Fibroblast of skin of right biceps (primary cell): ENCODE data around the gene NOL4.
"Not testable (repeated sequence)": the region's sequence is repeated elsewhere in the genome, so short reads cannot be mapped to it uniquely, and the experiment has no call there.

Source experiments
- DNase-seq: peaks from one replicate; pipeline ENCODE4 v3.0.0-alpha.2; 2013

The NOL4 gene, protein sequence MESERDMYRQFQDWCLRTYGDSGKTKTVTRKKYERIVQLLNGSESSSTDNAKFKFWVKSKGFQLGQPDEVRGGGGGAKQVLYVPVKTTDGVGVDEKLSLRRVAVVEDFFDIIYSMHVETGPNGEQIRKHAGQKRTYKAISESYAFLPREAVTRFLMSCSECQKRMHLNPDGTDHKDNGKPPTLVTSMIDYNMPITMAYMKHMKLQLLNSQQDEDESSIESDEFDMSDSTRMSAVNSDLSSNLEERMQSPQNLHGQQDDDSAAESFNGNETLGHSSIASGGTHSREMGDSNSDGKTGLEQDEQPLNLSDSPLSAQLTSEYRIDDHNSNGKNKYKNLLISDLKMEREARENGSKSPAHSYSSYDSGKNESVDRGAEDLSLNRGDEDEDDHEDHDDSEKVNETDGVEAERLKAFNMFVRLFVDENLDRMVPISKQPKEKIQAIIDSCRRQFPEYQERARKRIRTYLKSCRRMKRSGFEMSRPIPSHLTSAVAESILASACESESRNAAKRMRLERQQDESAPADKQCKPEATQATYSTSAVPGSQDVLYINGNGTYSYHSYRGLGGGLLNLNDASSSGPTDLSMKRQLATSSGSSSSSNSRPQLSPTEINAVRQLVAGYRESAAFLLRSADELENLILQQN

GRCh38 chr18:34224423-34225217, at the start of gene NOL4:
Gene NOL4, minus strand, starts transcription at chr18:34224913. Its CDS starts 1,660 bp downstream, at chr18:34223253.
- peak; percentile 8 for DNase-seq

GRCh38 chr18:34266029-34266428, 41.3 kb upstream of the NOL4 start:
- not testable (repeated sequence) for DNase-seq

DNA sequence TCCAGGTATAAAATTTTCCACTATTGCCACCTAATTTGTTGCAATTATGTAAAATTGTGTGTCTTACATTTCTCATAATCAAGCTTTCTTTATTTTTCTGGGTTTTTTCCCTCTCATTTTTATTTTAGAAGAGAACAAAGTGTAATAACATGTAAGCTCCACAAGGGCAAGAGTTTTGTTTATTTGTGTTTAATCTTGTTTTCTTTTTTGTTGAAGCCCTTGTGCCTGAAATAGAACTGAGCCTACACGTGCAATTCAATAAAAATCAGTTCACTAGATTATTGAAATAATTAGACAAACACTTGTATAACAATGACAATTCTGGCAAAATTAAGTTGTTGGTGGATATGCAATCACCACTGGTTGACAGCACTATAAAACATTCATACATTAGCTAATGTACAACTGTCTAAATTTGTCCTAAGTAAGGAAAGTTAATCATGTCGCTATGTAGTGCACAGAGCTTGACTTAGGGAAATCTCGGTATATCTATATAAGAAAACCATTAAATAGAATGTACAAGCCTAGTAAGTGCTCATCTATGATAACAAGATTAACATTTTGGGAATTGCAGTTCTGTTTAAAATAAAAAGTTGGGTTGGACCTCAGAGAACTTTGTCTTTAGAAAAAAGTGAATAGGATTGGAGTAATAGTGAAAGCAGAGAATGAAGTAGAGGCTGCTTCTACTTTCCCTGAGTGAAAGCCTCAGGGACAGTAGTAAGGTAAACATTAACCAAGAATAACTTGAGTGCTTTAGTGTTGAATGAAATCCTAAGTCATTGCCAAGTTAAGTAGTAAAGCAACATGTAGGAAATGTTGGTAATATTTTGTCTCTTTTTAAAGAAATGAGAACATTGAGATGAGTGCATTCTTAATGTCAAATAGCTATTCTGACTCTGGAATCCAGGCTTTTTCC, 37.4 kb upstream of the NOL4 start:
- no peak for DNase-seq

- DNase-seq = no peak
Measured at GRCh38 chr18:34258176-34258575, 33.5 kb upstream of the NOL4 start.

- DNase-seq = no peak
Measured at GRCh38 chr18:34251919-34252318, 27.2 kb upstream of the NOL4 start.

DNA sequence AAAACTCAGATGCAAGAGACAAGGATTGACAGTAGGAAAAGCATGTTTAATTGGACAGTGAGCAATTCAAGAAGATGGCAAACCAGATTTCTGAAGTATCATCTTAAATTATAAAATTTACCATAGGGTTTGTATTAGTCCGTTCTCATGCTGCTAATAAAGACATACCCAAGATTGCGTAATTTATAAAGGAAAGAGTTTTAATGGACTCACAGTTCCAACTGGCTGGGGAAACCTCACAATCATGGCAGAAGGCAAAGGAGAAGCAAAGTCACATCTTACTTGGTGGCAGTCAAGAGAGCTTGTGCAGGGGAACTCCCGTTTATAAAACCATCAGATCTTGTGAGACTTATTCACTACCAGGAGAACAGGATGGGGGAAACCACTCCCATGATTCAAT, 24.0 kb upstream of the NOL4 start:
- no peak for DNase-seq

DNA sequence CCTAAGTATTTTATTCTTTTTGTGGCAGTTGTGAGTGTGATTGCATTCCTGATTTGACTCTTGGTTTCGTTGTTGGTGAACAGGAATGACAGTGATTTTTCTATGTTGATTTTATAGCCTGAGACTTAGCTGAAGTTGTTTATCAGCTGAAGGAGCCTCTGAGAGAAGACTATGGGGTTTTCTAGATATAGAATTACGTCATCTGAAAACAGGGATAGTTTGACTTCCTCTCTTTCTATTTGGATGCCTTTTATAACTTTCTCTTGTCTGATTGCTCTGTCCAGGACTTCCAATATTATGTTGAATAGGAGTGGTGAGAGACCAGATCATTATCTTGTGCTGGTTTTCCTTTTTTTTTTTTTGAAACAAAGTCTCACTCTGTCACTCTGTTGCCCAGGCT, 18.0 kb upstream of the NOL4 start:
- no peak for DNase-seq

- DNase-seq = not testable (repeated sequence)
Measured at GRCh38 chr18:34233781-34234388, 9.2 kb upstream of the NOL4 start.

DNA sequence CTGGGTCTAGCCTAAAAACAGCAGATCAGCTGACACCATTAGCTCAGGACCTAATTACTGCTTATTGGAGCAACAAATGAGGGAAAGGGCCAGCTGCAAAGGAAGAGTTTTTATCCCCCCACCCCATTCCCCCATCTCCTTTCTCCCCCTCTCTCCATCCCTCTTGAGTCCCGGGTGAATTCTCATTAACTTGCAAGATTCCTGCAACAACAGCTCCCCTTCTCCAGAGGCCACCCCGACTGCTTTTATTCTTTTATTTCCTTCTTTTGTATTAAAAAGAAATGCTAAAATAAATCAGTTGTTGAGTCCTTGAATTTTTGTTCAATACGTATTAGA, 473 bp upstream of the NOL4 start:
- DNase-seq = no peak

GRCh38 chr18:34223893-34224422, 755 bp downstream of the NOL4 start:
- no peak for DNase-seq

DNA sequence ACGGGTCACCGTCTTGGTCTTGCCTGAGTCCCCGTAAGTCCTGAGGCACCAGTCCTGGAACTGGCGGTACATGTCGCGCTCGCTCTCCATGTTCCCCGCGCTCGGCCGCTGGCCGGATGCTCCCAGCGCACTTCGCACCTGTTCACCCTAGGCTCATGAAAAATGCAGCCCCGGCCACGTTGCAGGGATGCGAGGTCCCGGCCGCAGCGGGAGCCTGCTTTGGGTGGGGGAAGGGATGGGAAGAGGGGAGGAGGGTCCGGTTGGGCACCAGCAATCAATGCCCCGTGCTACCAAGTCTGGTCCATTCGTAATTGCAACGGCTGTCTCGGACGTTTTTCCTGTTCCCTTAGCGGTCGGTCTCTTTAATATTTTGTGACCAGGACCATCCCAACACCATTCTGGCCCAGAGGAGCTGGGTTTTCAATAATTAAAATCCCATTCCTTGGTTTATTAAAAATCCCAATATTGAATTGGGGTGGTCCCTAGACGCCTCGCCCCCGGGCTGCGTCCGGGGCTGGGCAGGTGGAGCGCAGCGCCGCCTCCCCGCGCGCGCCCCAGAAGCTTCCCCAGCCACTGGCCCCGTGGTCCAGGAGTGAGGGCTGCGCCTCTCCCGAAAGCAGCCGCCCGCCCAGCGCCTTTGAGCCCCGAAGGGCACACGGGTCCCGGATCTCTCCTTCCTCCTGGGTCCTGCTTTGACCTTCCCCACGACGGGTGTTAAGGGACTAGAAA, 1.4 kb downstream of the NOL4 start:
- DNase-seq = no peak

DNA sequence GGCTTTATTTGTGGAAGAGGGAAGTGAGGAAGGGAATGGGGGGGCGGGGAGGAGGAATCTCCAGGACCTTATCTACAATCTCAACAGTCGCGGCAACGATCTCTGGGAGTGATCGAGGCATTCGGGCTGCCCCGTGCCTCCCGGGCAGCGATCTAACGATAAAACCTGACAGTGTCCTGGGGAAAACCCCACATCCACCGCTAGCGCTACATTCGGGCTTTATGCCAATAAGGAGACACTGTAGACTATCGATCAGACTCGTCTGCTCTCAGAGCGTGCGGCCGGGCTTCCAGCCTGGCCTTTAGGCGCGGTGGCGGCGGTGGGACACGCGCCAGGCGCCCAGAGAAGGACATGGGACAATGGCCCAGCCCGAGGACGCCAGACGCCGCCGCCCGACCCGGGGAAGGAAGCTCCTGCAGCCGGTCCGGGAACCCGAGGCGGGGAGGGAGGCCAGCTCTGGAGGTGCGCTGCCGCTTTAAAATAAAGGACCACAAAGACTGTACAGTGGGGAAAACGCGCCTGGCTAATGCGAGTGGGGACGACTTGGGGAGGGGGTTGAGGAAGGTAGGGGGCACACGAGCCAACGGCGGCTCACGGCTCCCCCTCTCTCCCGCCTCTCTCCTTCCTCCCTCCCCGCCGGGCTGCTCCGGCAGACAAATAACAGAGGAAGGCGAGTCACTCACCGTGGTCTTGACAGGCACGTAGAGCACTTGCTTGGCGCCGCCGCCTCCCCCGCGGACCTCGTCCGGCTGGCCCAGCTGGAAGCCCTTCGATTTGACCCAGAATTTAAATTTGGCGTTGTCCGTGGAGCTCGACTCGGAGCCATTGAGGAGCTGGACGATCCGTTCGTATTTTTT, 2.2 kb downstream of the NOL4 start:
- peak; percentile 7 for DNase-seq

DNA sequence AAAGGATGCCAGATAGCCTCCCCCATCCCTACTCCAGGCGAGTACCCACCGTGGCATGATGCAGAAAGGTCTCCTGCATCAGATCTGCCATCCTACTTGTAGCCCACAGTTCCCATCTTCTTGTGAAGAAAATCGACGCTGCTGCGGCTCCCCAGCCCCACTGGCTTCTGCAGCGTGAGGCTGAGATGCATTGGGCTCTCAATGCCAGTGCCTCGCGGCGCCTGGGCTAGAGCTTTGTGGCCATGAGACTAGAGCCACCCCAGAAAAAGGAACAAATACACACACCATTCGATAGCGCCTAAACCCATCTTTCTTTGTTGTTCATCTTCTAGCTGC, 2.8 kb downstream of the NOL4 start:
- no peak for DNase-seq

DNA sequence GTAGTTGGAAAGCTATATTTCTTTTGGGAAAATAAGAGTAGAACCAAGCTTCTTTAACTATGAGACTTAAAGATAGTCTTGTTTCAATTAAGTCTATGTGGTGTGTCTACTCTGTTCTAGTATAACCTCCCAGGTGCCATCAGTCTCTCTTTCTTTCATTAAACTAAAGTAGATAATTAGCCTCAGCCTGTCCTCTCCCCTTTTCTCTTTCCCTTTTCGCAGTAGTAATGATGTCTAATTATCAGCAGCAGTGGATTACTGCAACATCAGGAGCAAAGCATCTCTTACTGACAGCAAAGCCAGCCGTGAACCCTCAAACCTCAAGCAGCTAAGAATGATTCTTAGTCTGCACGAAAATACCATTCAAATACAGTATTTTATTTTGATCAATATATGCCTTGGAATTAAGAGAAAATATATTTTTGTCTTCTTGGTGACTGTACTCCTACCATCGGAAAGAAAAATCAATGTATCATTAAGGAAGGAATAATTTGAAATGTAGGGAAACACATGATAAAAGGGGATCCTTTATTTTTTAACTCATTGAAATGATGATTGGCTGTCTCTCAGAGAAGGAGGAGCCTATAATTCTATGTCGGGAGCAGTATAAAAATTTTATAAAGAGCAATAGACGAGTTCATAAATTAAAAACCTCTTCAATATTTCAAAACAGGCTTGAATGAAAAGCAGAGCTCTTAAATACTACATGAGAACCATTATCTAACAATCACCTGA, 4.5 kb downstream of the NOL4 start:
- DNase-seq = no peak

GRCh38 chr18:34219651-34220050, 5.1 kb downstream of the NOL4 start:
- DNase-seq = no peak

GRCh38 chr18:34212511-34212910, 12.2 kb downstream of the NOL4 start:
- DNase-seq = no peak

GRCh38 chr18:34207344-34207851, 17.3 kb downstream of the NOL4 start:
- no peak for DNase-seq

GRCh38 chr18:34203866-34204265, 20.8 kb downstream of the NOL4 start:
- DNase-seq = no peak

DNA sequence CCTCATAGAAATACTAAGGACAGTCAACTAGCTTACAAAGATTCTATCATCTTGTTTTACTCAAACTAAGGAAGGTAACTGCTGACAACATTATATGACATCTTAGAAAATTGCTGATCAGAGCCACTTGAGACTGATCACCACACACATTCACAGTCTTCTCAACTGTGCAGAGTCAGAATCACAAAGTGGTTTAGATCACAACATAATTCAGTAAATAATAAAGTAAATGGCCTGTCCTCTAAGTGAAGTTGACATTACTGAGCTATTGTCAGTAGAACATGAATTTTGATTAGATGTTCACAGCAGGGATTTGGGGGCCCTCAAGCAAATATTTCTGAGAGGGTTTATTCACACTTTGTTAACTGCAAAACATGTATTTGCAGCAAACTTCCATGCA, 28.5 kb downstream of the NOL4 start:
- no peak for DNase-seq
